Activated T-helper 9 cell treated with anti-CD3 and anti-CD28 coated beads, Interleukin-2, amount 50 U/mL, for 16 hours (primary cell): ENCODE data around the gene AP3B2.

Source experiments
- DNase-seq: peaks from one replicate; pipeline ENCODE4 v3.0.0-alpha.2; 2020; ENCODE audit warnings: low read depth

Gene AP3B2

GRCh38 chr15:82698711-82699345 lies 10.8 kb downstream of the AP3B2 start:
- DNase-seq: no peak

- no peak for DNase-seq
Observed at GRCh38 chr15:82697735-82698407, 11.8 kb downstream of the AP3B2 start.

GRCh38 chr15:82692171-82692570 lies 17.5 kb downstream of the AP3B2 start:
- no peak for DNase-seq

GRCh38 chr15:82689147-82689546 lies 20.5 kb downstream of the AP3B2 start:
- no peak for DNase-seq

GRCh38 chr15:82688691-82689090 lies 21.0 kb downstream of the AP3B2 start:
- no peak for DNase-seq

- DNase-seq: no peak
Observed at GRCh38 chr15:82681371-82681770, 28.3 kb downstream of the AP3B2 start.

- peak; percentile 66 for DNase-seq
Observed at GRCh38 chr15:82680200-82681102, 29.2 kb downstream of the AP3B2 start.

GRCh38 chr15:82679626-82680199 lies 30.0 kb downstream of the AP3B2 start:
- DNase-seq: no peak

- no peak for DNase-seq
Observed at GRCh38 chr15:82677720-82678323, 31.9 kb downstream of the AP3B2 start.

- DNase-seq: no peak
Observed at GRCh38 chr15:82674873-82675272, 34.8 kb downstream of the AP3B2 start.

GRCh38 chr15:82670699-82671098 lies 39.0 kb downstream of the AP3B2 start:
- DNase-seq: no peak

GRCh38 chr15:82666606-82667005 lies 43.1 kb downstream of the AP3B2 start:
- DNase-seq: no peak

- DNase-seq: no peak
Observed at GRCh38 chr15:82664021-82664420, 45.7 kb downstream of the AP3B2 start.

- DNase-seq: no peak
Observed at GRCh38 chr15:82663186-82663600, 46.5 kb downstream of the AP3B2 start.

- DNase-seq: no peak
Observed at GRCh38 chr15:82662641-82663040, 47.0 kb downstream of the AP3B2 start.

- no peak for DNase-seq
Observed at GRCh38 chr15:82660378-82660777, 49.3 kb downstream of the AP3B2 start.

- DNase-seq: no peak
Observed at GRCh38 chr15:82656641-82657266, 52.9 kb downstream of the AP3B2 start.

GRCh38 chr15:82655606-82656005 lies 54.1 kb downstream of the AP3B2 start:
- no peak for DNase-seq

- DNase-seq: no peak
Observed at GRCh38 chr15:82653483-82654168, 56.0 kb downstream of the AP3B2 start.

GRCh38 chr15:82651708-82652107 lies 58.0 kb downstream of the AP3B2 start:
- DNase-seq: no peak
